ENCODE measurements around the gene P3R3URF.

The P3R3URF gene

DNA sequence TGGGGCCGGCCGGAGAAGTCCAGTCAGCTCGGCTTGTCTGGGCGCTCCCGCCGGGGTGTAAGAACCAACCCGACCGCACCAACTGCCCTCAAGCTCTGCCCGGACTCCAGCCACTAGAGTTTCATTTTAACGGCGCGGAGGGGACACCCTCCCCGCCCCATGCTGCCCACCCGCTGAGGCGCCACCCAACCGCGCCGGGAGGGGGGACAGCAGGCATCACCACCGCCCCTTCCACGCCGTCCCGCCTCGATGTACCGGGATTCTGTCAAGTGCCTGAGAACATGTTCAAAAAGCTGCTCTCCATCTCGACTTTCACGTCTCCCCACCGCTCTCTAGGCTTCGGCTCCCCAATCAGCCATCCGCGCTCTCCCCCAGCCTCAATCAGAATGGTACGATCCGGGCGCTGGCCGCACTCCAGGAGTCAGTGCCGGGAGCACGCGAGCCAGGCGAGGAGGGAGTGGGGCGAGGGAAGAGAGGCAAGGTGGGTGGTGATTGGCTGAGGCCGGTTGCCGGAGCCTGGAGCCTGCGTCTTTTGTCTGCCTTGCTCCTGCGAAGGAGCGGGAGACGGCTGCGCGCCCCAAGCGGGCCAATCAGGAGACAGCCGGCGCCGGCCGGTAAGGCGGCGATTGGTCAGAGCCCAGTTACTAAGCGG, 43.6 kb downstream of the P3R3URF start, which contains the start of gene PIK3R3:
TSS of gene PIK3R3 (minus strand) at position 101 of the 652 bp plus-strand sequence. CDS start 677 bp downstream, outside the sequence.
- peak; percentile 75 for DNase-seq (ENCODE audit: low read depth)

DNA sequence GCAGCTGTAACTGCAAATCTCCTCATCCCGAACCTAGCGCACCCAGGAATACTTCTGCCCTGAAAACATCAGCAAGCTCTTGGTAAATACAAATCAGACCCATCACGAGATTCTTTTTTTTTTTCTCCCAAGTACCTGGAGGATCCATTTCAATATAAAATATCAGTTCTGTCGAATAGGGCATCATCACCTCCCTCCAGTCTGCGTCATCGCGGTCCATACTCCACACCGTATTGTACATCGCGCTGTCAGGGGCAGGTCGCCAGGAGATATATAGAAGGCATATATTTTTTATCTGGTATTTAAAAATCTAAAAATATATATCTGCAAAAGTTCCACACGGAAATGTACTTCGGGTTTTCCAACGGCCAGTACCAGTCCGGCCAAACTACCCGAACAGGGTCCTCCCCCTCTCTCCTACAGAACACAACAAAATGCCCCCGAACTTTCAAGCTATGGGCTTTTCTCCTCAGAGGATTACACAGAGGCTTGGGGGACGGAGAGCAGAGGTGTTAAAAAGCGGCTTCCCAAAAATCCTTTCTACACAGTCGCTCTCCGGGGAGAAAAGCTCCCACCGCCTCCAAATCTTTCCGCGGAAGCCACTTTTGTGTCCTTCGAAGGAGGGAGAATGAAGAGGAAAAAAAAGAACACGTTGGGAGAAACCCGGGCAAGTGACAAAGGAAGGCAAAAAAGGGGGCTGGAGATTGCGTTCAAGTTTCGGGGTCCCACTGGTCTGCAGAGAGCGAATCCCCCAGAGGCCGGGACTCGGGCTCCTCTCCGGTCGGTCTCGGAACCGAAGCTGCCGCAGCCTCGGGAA, 44.4 kb downstream of the P3R3URF start:
- DNase-seq (ENCODE audit: low read depth) = no peak

DNA sequence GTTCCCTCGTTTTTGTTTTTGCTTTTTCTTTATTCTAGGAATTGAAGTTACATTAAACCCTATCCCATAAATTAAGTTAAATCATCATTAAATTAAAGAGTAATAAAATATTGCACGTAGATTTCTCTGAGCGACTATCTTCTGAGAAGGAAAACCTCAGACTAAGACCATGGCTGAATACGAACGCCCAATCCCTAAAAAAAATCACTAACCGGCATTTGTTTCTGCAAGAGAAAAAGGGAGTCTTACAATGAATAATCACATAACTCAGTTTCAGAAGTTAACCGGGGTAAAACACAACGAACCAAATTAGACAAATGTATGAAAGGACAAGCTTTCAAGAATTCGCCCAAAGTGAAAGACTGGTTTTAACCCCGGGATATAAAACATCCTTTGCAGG, 45.2 kb downstream of the P3R3URF start:
- no peak for DNase-seq (ENCODE audit: low read depth)

DNA sequence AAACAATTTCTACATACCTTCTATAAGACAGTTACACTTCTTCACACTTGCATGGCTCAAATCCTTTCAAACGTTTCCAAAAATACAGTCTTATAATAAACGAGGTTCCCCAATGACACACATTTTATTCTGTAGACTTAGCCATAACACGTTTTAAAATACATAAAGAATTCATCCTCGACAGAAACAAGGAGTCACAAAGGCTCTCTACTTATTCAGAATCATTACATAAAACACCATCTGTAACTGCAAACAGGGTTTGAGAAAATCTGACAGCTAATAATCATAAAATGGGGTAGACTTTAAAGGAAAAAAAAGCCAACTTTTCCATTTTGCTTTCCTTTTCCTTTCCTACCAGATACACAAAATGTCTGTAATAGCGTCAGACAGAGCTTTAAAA, 45.7 kb downstream of the P3R3URF start:
- DNase-seq (ENCODE audit: low read depth) = no peak

DNA sequence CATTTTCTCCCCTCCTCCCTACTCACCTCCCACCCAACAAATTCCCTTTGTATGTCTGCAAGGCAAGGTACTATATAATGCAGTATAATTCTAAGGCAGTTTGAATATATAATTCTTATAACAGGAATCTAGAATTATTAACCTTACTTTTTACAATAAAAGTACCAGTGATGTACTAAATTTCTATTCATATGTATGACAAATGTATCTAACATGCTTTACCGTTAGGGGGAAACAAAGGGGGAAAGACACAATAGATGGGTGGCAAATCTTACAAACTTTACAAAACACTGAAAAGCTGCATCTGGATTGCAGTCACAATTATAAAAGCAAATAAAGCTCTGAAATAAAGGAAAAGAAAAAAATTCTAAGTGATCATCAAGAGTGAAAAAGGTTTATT, 46.2 kb downstream of the P3R3URF start:
- no peak for DNase-seq (ENCODE audit: low read depth)

DNA sequence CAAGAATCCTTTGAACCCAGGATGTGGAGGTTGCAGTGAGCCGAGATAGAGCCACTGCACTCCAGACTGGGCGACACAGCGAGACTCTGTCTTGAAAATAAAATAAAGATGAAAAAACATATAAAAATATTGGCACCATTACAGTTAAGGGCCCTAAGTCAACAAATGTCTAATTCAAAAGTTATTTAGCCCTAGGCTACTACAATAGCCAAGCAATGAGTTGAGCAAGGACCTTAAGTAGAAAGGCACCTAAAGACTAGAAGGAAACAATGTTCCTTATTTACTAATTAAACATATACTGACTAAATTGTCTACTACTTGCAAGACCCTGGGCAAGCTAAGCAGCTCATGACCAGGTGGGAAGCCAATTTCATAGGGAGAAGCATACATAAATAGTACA, 47.9 kb downstream of the P3R3URF start:
- DNase-seq (ENCODE audit: low read depth) = no peak
